ENCODE data around the gene TAF8.
A peak's percentile ranks its signal among the peaks of the same experiment; 100 is the strongest.

TAF8 gene

DNA sequence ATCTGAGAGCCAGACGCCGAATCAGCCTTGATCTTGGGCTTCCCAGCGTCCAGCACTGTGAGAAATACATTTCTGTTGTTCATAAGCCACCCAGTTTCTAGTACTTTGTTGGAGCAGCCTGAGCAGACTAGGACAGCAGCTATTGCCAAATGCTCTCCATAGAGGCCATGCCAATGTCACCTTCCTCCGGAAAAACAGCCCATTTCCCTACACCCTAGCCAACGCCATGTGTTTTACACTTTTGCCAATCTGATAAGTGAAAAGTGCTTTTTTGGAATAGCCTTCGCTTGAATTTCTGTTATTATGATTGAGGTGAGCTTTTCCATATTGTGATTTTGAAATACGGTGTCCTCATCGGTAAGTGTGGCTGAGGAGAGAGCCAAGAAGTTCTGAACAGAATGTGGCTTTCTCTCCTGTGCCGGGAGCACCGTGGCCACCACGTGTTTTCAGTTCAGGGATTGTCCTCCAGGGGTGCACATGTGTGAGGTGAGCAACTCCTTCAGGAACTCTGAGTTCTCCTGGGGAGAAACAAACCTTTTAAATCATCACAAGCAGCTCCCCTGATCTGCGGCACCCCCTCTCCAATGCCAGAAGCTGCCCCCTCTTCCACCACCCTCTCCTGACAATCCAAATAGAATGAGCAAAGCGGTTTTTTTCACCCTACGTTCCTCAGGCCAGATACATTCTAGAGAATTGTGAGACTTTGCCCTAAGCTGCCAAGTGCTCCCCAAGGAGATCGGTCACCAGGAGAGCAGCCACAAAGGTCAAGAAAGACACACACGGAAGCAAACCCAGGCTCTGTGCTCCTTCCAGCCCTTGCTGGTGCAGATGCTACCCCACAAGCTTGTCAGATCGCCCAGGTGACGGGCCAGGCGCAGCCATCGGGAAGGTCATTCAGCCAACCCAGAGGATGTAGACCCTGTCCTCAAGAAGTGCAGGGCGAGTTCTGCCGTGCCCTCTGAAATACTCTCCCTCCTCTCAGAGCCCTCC lies 36.0 kb downstream of the TAF8 start:
- TF ChIP-seq, protein P1, sequence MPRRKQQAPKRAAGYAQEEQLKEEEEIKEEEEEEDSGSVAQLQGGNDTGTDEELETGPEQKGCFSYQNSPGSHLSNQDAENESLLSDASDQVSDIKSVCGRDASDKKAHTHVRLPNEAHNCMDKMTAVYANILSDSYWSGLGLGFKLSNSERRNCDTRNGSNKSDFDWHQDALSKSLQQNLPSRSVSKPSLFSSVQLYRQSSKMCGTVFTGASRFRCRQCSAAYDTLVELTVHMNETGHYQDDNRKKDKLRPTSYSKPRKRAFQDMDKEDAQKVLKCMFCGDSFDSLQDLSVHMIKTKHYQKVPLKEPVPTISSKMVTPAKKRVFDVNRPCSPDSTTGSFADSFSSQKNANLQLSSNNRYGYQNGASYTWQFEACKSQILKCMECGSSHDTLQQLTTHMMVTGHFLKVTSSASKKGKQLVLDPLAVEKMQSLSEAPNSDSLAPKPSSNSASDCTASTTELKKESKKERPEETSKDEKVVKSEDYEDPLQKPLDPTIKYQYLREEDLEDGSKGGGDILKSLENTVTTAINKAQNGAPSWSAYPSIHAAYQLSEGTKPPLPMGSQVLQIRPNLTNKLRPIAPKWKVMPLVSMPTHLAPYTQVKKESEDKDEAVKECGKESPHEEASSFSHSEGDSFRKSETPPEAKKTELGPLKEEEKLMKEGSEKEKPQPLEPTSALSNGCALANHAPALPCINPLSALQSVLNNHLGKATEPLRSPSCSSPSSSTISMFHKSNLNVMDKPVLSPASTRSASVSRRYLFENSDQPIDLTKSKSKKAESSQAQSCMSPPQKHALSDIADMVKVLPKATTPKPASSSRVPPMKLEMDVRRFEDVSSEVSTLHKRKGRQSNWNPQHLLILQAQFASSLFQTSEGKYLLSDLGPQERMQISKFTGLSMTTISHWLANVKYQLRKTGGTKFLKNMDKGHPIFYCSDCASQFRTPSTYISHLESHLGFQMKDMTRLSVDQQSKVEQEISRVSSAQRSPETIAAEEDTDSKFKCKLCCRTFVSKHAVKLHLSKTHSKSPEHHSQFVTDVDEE (CRISPR knock-in tag; IDR thresholded peaks at IDR 0.05) = no peak
- TF ChIP-seq TCF4 (CRISPR knock-in tag; IDR thresholded peaks at IDR 0.05; ENCODE audit: borderline replicate concordance) = no peak
- no peak for TF ChIP-seq ZNF8 (CRISPR knock-in tag; IDR thresholded peaks at IDR 0.05)
- TF ChIP-seq, protein P2, sequence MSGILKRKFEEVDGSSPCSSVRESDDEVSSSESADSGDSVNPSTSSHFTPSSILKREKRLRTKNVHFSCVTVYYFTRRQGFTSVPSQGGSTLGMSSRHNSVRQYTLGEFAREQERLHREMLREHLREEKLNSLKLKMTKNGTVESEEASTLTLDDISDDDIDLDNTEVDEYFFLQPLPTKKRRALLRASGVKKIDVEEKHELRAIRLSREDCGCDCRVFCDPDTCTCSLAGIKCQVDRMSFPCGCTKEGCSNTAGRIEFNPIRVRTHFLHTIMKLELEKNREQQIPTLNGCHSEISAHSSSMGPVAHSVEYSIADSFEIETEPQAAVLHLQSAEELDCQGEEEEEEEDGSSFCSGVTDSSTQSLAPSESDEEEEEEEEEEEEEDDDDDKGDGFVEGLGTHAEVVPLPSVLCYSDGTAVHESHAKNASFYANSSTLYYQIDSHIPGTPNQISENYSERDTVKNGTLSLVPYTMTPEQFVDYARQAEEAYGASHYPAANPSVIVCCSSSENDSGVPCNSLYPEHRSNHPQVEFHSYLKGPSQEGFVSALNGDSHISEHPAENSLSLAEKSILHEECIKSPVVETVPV (CRISPR knock-in tag; IDR thresholded peaks at IDR 0.05) = no peak
- TF ChIP-seq, protein P3, sequence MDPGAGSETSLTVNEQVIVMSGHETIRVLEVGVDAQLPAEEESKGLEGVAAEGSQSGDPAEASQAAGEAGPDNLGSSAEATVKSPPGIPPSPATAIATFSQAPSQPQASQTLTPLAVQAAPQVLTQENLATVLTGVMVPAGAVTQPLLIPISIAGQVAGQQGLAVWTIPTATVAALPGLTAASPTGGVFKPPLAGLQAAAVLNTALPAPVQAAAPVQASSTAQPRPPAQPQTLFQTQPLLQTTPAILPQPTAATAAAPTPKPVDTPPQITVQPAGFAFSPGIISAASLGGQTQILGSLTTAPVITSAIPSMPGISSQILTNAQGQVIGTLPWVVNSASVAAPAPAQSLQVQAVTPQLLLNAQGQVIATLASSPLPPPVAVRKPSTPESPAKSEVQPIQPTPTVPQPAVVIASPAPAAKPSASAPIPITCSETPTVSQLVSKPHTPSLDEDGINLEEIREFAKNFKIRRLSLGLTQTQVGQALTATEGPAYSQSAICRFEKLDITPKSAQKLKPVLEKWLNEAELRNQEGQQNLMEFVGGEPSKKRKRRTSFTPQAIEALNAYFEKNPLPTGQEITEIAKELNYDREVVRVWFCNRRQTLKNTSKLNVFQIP (CRISPR knock-in tag; IDR thresholded peaks at IDR 0.05; ENCODE audit: borderline replicate concordance, low read depth) = no peak
- no peak for TF ChIP-seq CSDC2 (CRISPR knock-in tag; IDR thresholded peaks at IDR 0.05)
- TF ChIP-seq RARB (CRISPR knock-in tag; IDR thresholded peaks at IDR 0.05) = no peak
- peak; percentile 26; the same call in 1 of the 3 replicates for ATAC-seq

DNA sequence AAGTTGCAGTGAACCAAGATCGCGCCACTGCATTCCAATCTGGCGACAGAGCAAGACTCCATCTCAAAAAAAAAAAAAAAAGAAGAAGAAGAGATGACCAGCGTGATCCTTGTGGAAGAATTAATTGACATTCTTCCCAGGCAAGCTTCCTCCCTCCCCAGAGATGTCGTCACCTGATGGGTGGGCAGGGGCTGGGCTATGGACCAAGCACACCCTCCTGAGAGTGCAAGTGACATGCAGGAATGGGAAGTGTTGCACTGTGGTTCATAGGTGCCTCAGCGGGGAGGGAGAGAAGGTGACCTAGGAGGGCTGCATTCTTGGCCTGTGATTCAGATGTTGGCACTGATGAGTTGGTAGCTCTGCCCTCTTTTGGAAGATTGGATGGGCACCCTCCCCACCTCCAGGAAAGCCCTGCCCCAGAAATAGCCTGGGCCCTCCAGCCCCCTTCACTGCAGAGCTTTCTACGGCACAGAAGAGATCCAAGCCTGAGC lies 37.8 kb downstream of the TAF8 start:
- peak; percentile 75 for ATAC-seq
- TF ChIP-seq PPARA (CRISPR knock-in tag; IDR thresholded peaks at IDR 0.05; ENCODE audit: borderline replicate concordance) (no peak), RARB (CRISPR knock-in tag; IDR thresholded peaks at IDR 0.05) (no peak), ZNF565 (CRISPR knock-in tag; conservative IDR thresholded peaks at IDR 0.05; ENCODE audit: low read depth) (no peak), TOX (CRISPR knock-in tag; IDR thresholded peaks at IDR 0.05; ENCODE audit: borderline replicate concordance) (no peak), GLIS3 (CRISPR knock-in tag; IDR thresholded peaks at IDR 0.05) (no peak), ISL1 (CRISPR knock-in tag; IDR thresholded peaks at IDR 0.05) (no peak), TCF4 (CRISPR knock-in tag; IDR thresholded peaks at IDR 0.05; ENCODE audit: borderline replicate concordance) (no peak), ARNTL (CRISPR knock-in tag; IDR thresholded peaks at IDR 0.05; ENCODE audit: borderline replicate concordance, low read depth) (no peak), ZC3H10 (CRISPR knock-in tag; IDR thresholded peaks at IDR 0.05) (no peak), ZFP3 (CRISPR knock-in tag; IDR thresholded peaks at IDR 0.05) (no peak), ESRRG (CRISPR knock-in tag; IDR thresholded peaks at IDR 0.05) (no peak), BACH2 (CRISPR knock-in tag; IDR thresholded peaks at IDR 0.05; ENCODE audit: borderline replicate concordance) (no peak), CSDC2 (CRISPR knock-in tag; IDR thresholded peaks at IDR 0.05) (no peak)

DNA sequence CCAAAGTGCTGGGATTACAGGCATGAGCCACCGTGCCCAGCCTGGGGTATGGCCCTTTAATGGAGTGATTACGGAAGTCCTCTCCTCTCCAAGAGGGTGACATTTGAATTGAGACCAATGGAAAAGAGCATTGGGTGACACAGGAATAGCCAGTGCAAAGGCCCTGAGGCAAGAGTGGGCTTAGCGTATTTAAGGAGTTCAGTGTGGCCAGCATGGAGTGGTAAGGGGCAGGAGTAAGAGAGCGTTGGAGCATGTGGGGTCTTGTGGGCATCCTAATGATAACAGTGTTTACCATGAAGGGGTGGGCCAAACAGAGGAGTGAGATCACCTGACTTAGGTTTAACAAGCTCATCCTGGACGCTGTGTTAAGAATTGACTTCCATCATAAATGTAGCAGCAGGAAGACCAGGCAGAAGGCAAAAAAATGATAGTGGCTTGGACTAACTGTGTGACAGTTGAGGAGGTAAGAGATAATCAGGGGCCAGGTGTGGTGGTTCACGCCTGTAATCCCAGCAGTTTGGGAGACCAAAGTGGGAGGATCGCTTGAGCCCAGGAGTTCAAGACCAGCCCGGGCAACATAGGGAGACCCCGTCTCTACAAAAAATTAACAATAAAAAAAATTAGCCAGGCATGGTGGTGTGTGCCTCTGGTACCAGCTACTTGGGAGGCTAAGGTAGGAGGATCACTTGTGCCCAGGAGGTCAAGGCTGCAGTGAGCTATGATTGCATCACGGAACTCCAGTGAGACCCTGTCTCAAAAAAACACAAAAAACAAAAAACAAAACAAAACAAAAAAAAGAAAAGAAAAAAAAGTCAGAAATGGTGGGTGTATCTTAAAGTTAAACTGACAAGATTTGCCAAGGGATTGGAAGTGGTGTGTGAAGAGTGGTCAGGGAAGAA lies 40.7 kb downstream of the TAF8 start:
- TF ChIP-seq TOX (CRISPR knock-in tag; IDR thresholded peaks at IDR 0.05; ENCODE audit: borderline replicate concordance) (no peak), PPARA (CRISPR knock-in tag; IDR thresholded peaks at IDR 0.05; ENCODE audit: borderline replicate concordance) (no peak)
- TF ChIP-seq, protein P4, sequence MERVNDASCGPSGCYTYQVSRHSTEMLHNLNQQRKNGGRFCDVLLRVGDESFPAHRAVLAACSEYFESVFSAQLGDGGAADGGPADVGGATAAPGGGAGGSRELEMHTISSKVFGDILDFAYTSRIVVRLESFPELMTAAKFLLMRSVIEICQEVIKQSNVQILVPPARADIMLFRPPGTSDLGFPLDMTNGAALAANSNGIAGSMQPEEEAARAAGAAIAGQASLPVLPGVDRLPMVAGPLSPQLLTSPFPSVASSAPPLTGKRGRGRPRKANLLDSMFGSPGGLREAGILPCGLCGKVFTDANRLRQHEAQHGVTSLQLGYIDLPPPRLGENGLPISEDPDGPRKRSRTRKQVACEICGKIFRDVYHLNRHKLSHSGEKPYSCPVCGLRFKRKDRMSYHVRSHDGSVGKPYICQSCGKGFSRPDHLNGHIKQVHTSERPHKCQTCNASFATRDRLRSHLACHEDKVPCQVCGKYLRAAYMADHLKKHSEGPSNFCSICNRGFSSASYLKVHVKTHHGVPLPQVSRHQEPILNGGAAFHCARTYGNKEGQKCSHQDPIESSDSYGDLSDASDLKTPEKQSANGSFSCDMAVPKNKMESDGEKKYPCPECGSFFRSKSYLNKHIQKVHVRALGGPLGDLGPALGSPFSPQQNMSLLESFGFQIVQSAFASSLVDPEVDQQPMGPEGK (CRISPR knock-in tag; IDR thresholded peaks at IDR 0.05; ENCODE audit: borderline replicate concordance) = no peak
- no peak for ATAC-seq
